Lower lobe of right lung (tissue), 2 donors: ENCODE results near the gene PLCD3. TPM values are rescaled to one million over a fixed set of nuclear protein-coding genes. Genes with fewer than 3 reads are reported as not detected.
A peak's percentile ranks its signal among the peaks of the same experiment; 100 is the strongest.

ENCODE experiments used
- ATAC-seq, 2 donors: fragments of 200-7000 bp; cut with Tn5 transposase; one replicate each; pipeline ENCODE4 v1.9.1; 2020 to 2022; ENCODE audit warnings: mild to moderate bottlenecking in 2 of 2, moderate library complexity in 2 of 2
- DNase-seq: peaks from one replicate; pipeline ENCODE4 v3.0.0-alpha.2; 2020
- H3K27ac ChIP-seq: fragments of 200-600 bp; one replicate; pipeline ENCODE4 v1.8.0; 2022
- H3K27me3 ChIP-seq: fragments of 200-600 bp; one replicate; pipeline ENCODE4 v1.8.0; 2022; ENCODE audit warnings: low read depth
- H3K36me3 ChIP-seq: fragments of 200-600 bp; one replicate; pipeline ENCODE4 v1.8.0; 2022; ENCODE audit warnings: mild to moderate bottlenecking
- H3K4me1 ChIP-seq: fragments of 200-600 bp; one replicate; pipeline ENCODE4 v1.8.0; 2022
- H3K4me3 ChIP-seq: fragments of 200-600 bp; one replicate; pipeline ENCODE4 v1.8.0; 2022; ENCODE audit warnings: mild to moderate bottlenecking
- H3K9me3 ChIP-seq: fragments of 200-600 bp; one replicate; pipeline ENCODE4 v1.8.0; 2022
- intact Hi-C: fragments of 100-400 bp; cut with DNase I; formaldehyde crosslinking; loops from one replicate; pipeline ENCODE4 v1.11.0; 2022
- total RNA-seq: library from RNA; stranded (reverse); fragmentation: NEBNext Ultra II Directional; extraction: Animal tissue kit (Norgen Biotek cat#: 25700); gene quantifications from one replicate; pipeline ENCODE4 v1.2.1, GENCODE V29; 2021
- TF ChIP-seq, protein P1 (sequence below): fragments of 200-600 bp; IDR thresholded peaks from one replicate; pipeline ENCODE4 v1.8.0; 2022; ENCODE audit warnings: antibody characterized with exemption, mild to moderate bottlenecking
- donor health status: DM: no; HTN: yes; CAD: no; lungs with severe emphysema.

The PLCD3 gene
- total RNA-seq, 1 donor from 2014 or later = 38.3 TPM

- H3K36me3 ChIP-seq = peaks cover 64% of the 10 kb centered on the region
Observed at GRCh38 chr17:45108051-45108450, 24.3 kb downstream of the PLCD3 start.

GRCh38 chr17:45107293-45108010 is 24.9 kb downstream of the PLCD3 start:
- Histone ChIP-seq H3K27me3 (no peaks in the 10 kb centered on the region), H3K4me3 (no peak overlapping the region), H3K4me1 (no peaks in the 10 kb centered on the region), H3K9me3 (no peaks in the 10 kb centered on the region), H3K27ac (no peak overlapping the region), H3K36me3 (peaks cover 64% of the 10 kb centered on the region)
- ATAC-seq = no peak
- TF ChIP-seq, protein P1, sequence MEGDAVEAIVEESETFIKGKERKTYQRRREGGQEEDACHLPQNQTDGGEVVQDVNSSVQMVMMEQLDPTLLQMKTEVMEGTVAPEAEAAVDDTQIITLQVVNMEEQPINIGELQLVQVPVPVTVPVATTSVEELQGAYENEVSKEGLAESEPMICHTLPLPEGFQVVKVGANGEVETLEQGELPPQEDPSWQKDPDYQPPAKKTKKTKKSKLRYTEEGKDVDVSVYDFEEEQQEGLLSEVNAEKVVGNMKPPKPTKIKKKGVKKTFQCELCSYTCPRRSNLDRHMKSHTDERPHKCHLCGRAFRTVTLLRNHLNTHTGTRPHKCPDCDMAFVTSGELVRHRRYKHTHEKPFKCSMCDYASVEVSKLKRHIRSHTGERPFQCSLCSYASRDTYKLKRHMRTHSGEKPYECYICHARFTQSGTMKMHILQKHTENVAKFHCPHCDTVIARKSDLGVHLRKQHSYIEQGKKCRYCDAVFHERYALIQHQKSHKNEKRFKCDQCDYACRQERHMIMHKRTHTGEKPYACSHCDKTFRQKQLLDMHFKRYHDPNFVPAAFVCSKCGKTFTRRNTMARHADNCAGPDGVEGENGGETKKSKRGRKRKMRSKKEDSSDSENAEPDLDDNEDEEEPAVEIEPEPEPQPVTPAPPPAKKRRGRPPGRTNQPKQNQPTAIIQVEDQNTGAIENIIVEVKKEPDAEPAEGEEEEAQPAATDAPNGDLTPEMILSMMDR = no peak
- intact Hi-C loops = no loop called here
- no peak for DNase-seq

More at GRCh38 chr17:45108051-45108450, 24.3 kb downstream of the PLCD3 start:
- no peak for DNase-seq
- Histone ChIP-seq H3K27me3 (no peaks in the 10 kb centered on the region), H3K9me3 (no peaks in the 10 kb centered on the region), H3K4me1 (no peaks in the 10 kb centered on the region), H3K4me3 (no peak overlapping the region), H3K27ac (no peak overlapping the region)
- TF ChIP-seq, protein P1 = no peak
- ATAC-seq = peak in 1 of 2 donors; percentile 5
- intact Hi-C loops = no loop called here

DNA sequence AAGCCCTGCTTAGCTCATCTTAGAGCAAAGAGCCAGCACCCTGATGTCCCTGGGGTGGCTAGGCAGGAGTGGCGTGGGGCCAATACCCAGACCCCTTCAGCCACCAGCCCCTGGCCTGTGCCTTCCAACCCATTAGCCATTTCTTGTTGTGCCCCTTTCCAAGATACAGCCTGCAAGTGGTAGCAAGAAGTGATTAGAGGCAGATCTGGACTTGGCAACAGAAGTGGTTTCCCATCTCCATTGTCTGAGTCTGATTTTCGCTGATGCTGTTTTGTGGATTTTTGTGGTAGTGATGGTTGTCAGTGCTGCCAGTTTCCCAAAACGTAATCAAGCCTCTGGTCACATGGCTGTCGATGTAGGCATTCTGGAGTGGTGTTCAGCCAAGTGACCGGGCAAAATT is 25.7 kb downstream of the PLCD3 start:
- no peaks in the 10 kb centered on the region for H3K27me3 ChIP-seq
- H3K4me3 ChIP-seq = no peak overlapping the region
- H3K27ac ChIP-seq = no peak overlapping the region
- H3K4me1 ChIP-seq = no peaks in the 10 kb centered on the region
- DNase-seq (no peak), ATAC-seq (no peak)
- H3K36me3 ChIP-seq = peaks cover 70% of the 10 kb centered on the region
- intact Hi-C loops = no loop called here
- no peaks in the 10 kb centered on the region for H3K9me3 ChIP-seq
- TF ChIP-seq, protein P1 = no peak

DNA sequence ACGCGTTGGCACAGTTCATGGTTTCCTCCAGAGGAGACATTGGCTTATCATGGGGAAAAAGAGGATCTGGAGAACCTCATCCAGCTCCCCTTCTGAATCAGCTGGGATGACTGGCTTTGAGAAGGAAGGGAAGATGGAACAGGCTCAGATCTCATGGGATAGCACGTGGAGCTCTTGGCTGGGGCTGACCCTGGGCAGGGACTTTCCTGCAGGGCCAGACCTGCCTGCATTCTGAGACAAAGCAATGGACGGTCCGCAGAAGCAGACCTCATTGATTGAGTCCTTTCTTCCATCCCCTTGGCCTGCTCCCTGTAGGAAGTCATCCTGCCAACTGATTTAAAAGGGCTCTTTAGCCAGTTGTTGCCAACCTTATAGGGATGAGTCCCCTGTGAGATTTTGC is 26.2 kb downstream of the PLCD3 start:
- intact Hi-C loops = no loop called here
- no peak overlapping the region for H3K27ac ChIP-seq

GRCh38 chr17:45104907-45105624 is 27.2 kb downstream of the PLCD3 start:
- TF ChIP-seq, protein P1 = no peak
- H3K36me3 ChIP-seq = peaks cover 83% of the 10 kb centered on the region
- DNase-seq = no peak

More for the DNA sequence above, 26.2 kb downstream of the PLCD3 start:
- no peak overlapping the region for H3K4me3 ChIP-seq
- no peak for DNase-seq
- TF ChIP-seq, protein P1 = no peak
- H3K4me1 ChIP-seq = no peaks in the 10 kb centered on the region
- H3K9me3 ChIP-seq = no peaks in the 10 kb centered on the region
- H3K36me3 ChIP-seq = peaks cover 75% of the 10 kb centered on the region
- ATAC-seq = no peak
- no peaks in the 10 kb centered on the region for H3K27me3 ChIP-seq

More at GRCh38 chr17:45104907-45105624, 27.2 kb downstream of the PLCD3 start:
- no peak for ATAC-seq
- Histone ChIP-seq H3K27ac (no peak overlapping the region), H3K27me3 (no peaks in the 10 kb centered on the region), H3K9me3 (no peaks in the 10 kb centered on the region), H3K4me3 (no peak overlapping the region), H3K4me1 (no peaks in the 10 kb centered on the region)
- intact Hi-C loops = no loop called here
